NCI-H1105 treated with DMSO at 0.1 percent for 48 hours (cell line): ENCODE data around the gene DPT.

Experiments
- DNase-seq: peaks from one replicate; lab custom pipeline; 2025; lab: John Stamatoyannopoulos, UW

DPT gene

GRCh38 chr1:168698453-168698852 is 30.6 kb downstream of the DPT start:
- DNase-seq: no peak

GRCh38 chr1:168697356-168698126 is 31.5 kb downstream of the DPT start:
- no peak for DNase-seq

- DNase-seq: no peak
Measured at GRCh38 chr1:168696125-168696760, 32.8 kb downstream of the DPT start.

GRCh38 chr1:168693872-168694238 is 35.2 kb downstream of the DPT start:
- no peak for DNase-seq

- DNase-seq: no peak
Measured at GRCh38 chr1:168693197-168693871, 35.7 kb downstream of the DPT start.

GRCh38 chr1:168692472-168692871 is 36.5 kb downstream of the DPT start:
- DNase-seq: no peak

GRCh38 chr1:168691541-168691940 is 37.5 kb downstream of the DPT start:
- DNase-seq: no peak

GRCh38 chr1:168689726-168690602 is 39.0 kb downstream of the DPT start:
- DNase-seq: no peak

GRCh38 chr1:168689327-168689657 is 39.7 kb downstream of the DPT start:
- DNase-seq: no peak

GRCh38 chr1:168688644-168689326 is 40.2 kb downstream of the DPT start:
- DNase-seq: no peak

GRCh38 chr1:168687816-168688215 is 41.2 kb downstream of the DPT start:
- DNase-seq: no peak

- no peak for DNase-seq
Measured at GRCh38 chr1:168686666-168687065, 42.3 kb downstream of the DPT start.

- DNase-seq: no peak
Measured at GRCh38 chr1:168683871-168684270, 45.1 kb downstream of the DPT start.

- DNase-seq: no peak
Measured at GRCh38 chr1:168676861-168677260, 52.1 kb downstream of the DPT start.

- DNase-seq: no peak
Measured at GRCh38 chr1:168676029-168676812, 52.8 kb downstream of the DPT start.

- no peak for DNase-seq
Measured at GRCh38 chr1:168673974-168674683, 54.9 kb downstream of the DPT start.

GRCh38 chr1:168672278-168672677 is 56.7 kb downstream of the DPT start:
- DNase-seq: no peak

GRCh38 chr1:168671782-168672181 is 57.2 kb downstream of the DPT start:
- DNase-seq: no peak

- DNase-seq: no peak
Measured at GRCh38 chr1:168665975-168666374, 63.0 kb downstream of the DPT start.
